HG03469 (cell line): ENCODE results near the gene RASSF7.

ENCODE experiments used
- ATAC-seq: cut with Tn5 transposase; IDR thresholded peaks from one replicate; pipeline ENCODE4 v1.9.1; 2021; ENCODE audit warnings: mild to moderate bottlenecking, moderate library complexity, moderate number of reproducible peaks; ENCODE audit not compliant: unreplicated experiment

RASSF7 gene

GRCh38 chr11:532527-532985, 28.2 kb upstream of the RASSF7 start:
- no peak for ATAC-seq

GRCh38 chr11:532986-533585, 27.7 kb upstream of the RASSF7 start:
- ATAC-seq: no peak

- ATAC-seq: no peak
These were observed 27.0 kb upstream of the RASSF7 start for GRCh38 chr11:533586-534395.

DNA sequence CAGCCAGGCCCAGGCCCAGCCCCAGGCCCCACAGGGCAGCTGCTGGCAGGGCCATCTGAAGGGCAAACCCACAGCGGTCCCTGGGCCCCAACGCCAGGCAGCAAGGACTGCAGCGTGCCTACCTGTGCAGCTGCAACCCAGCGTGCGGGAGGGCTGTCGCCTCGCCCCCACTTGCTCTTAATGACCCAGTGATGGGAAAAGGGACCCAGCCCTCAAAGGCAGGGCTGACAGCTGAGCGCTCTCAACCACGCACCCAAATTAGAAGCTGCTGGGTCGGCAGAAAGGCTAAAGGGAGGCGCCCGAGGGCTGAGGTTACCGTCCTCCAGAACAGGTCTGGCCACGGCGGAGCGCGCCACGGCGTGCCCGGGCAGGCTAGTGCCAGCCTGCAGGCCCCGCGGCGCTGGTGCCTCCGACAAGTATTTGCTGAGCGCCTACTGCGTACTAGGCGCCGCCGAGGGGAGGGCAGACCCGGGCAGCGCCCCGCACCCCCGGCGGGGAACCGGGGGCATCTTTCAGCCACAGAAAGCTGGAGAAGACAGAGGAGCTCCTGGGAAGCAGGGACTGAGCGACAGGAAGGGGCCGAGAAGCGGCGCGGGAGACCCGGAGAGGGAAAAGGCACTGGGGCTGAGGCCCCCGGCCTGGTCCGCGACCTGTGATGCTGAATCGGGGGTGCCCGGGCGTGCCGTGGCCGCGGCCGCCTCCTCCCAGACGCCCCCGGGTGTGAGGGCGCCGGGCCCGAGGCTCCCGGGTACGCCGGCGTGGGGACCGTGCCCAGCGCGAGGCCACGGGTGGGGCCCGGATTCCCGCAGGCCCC, 26.2 kb upstream of the RASSF7 start:
- no peak for ATAC-seq

DNA sequence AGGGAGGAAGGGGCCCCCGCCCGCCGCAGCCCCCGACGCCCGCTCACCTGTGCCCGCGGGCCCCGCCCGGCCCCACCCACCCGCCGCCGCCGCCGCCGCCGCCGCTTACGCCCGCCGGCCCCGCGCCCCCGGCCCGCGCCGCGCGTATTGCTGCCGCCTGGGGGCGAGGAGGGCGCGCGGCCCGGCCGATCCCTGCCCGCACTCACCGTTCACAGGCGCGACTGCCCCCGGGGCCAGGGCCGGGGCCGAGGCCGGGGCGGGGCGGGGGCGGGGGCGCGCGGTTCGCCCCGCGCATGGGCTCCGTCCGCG, 25.6 kb upstream of the RASSF7 start:
- ATAC-seq: no peak

DNA sequence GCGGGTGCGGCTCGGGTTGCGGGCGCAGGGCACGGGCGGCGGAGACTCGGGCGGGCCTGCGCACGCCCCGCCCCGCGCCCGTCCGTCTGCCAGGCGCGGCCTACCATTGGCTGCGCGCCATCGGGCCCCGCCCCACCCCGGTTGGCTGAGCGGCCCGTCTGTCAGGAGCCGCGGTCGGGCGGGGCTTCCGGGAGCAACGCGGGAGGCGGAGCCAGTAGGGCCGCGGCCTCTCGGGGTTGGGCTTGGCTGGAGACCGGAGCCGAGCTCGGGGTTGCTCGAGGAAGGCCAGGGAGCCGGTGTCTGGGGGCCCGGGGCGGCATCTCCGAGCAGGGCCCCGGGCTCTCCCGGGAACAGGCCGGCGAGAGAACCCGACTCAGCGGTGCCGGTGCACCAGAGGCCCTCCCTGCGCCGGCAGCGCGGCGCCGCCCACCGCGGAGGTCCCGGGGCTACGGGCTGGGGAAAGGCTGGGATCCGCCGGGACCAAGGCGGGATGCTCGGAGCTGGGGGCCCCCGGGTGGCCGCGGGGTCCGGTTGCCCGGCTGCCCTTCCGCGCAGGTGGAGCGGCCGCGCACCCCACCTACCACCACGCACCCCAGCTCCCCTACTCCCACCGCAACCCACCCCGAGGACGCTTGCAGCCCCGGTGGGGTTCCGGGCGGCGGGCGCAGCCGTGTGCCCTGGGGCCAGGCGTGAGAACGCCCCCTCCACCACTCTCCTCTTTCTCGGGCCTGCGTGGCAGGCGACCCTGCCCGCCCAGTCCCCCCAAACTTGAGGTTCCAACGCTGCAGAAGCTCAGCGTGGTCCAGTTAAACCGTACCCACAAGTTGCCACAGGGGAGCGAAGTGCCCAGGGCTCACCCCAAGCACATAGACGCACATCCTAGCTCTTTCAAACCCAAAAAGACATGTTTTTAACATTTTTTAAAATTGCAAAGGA, 25.0 kb upstream of the RASSF7 start, which contains the start of gene HRAS:
TSS of gene HRAS (minus strand) at position 58 of the 936 bp plus-strand sequence.
- ATAC-seq: peak; percentile 47

DNA sequence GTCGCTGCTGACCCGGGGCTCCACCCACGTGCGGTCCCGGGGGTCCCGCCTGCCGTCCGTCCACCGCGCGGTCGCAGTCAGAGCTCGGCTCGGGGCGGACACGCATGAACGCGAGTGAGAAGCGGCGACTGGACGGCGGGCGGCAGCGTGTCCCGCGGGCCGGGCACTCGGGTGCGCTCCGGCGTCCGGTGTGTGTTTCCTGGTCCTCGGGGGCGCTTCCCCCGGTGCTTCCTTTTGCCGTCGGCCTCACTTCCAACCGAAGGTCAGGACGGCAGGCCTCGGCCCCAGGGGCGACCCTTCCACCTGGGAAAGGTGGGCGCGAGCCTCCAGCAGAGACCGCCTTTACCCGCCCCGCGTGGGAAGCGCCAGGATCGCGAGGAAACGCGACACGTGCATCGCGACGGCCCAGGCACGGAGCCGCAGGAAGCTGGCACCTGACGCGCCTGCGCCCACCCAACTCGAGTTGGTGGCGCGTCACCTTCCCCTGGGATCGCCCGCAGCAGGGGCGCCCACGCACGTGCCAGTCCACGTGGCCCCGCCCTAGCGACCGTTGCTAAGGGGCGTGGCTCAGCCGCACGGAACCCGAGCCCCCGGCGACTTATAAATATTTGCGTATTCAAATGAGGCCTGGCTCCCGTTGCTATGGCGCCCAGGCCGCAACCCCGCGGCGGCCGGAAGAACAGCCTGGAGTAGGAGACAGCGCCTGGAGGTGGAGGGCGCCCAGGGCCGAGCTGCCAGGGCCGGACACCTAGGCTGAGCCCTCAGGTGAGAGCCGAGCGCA, 23.7 kb upstream of the RASSF7 start, which contains the start of gene LRRC56:
TSS of gene LRRC56 (plus strand) at position 687 of the 781 bp plus-strand sequence. CDS start 3,158 bp downstream, outside the sequence.
- ATAC-seq: peak; percentile 36

GRCh38 chr11:537622-538430, 22.9 kb upstream of the RASSF7 start:
- no peak for ATAC-seq

- no peak for ATAC-seq
These were observed 22.2 kb upstream of the RASSF7 start for GRCh38 chr11:538431-539051.

DNA sequence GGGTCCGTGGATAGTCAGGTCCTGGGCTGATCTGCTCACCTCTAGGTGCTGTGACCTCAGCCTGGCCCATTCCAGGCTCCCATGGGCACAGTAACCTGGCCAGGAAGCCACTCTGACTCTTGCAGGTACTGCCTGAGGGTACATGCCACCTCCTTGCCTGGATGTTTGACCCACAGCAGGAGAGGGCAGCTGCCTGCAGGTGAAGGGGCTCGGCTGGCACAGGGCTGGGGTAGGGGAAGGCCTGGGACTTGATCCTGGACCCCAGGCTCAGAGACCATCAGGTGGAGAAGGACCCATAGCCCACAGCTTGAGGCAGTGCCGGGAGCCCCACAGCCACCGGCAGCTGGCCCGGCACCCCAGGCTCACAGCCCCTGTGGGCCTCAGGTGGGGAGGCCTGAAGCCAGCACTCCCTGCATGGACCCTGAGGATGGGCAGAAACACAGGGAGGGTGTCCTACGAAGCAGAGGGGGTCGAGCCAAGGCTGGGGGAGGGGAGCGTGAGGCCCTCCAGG, 20.7 kb upstream of the RASSF7 start:
- no peak for ATAC-seq

GRCh38 chr11:540583-541432, 20.0 kb upstream of the RASSF7 start:
- ATAC-seq: no peak

DNA sequence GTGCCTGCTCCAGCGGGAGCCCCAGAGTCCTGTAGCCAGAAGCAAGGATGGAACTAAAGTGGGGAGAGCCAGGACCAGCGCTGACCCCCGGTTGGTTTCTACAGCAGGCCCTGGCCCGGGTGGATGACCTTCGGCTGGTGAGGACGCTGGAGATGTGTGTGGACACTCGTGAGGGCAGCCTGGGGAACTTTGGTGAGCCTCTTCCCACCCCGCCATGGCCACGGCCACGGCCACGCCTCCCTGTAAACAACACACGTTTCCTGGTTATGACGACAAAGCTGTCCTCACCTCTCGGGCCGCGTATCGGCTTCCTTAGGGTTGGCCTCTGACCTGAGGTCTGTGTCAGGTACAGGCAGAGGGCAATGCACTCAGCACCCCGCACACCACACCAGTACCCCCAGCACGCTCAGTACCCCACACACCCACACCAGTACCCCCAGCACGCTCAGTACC, 19.3 kb upstream of the RASSF7 start:
- ATAC-seq: no peak

DNA sequence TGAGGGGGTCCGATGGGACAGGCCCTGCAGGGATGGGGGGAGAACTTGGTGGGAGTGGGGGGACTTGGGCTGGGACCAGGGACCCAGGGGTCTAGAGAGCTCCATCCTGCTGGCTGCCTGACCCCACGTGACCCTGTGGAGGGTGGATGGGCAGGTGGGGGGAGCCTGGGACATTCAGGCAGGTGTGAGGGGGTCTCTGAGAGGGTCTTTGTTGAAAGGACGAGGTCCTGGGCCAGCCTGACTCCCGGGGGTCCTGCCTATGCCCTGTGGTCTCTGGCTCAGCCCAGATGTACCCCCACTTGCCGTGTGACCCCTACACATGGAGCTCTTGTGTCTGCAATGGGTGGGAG, 16.0 kb upstream of the RASSF7 start:
- ATAC-seq: no peak

DNA sequence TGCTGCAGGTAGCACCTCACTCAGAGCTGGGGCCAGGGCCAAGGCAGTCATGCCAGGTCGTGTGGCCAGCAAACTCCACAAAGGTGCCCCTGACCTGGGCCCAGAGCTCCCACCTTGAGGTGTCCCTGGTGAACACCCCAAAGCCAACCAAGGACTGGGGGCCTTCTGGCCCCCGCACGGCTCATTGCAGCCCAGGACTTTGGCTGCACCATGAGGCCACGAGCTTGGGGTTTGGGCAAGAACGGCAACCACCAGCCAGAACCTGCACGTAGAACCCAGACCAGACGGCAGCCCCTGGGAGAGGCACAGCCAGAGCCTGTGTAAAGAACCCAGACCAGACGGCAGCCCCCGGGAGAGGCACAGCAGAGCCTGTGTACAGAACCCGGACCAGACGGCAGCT, 15.6 kb upstream of the RASSF7 start:
- no peak for ATAC-seq

DNA sequence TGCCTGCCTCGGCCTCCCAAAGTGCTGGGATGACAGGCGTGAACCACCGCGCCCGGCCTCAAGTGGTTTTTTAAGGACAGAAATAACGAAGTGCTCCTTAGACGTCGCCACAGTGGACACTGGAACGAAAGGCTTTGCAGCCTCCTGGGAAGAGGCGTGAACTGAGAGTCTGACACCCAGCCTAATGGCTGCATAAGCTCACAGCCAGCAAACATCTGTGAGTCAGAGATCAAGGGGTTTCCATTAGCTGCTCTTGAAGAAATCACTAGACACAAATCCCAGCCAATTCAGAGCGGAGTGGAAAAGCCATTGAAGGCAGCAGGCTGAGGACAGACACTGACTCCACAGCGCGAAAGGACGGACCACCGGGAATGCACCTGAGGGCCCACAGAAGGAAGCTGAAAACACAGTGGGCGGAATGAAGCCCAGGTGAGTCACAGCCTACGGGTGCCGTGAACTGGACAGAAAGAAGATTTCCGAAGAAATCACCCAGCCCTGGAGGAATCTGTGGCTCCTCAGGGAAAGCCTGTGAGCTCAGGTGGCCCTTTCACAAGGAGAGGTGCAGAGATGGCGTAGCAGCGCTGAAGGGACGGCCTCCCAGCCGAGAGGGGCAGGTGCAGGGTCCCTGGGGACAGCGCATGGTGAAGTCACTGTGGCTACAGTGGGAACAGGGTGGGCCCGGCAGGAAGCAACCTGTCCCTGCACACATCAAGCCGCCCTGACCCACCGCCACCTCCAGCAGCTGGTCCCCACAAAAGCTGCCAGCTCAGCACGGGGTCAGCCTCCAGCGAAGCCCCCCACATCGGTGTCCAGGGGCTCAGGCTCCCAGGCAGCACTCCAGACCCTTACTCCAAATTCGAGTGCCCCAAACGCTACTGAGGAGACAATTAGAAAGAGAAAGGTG, 11.8 kb upstream of the RASSF7 start:
- no peak for ATAC-seq

GRCh38 chr11:550021-550745, 10.6 kb upstream of the RASSF7 start:
- ATAC-seq: no peak
